ENCODE measurements around the gene ALX3.
"Not testable (repeated sequence)": the region's sequence is repeated elsewhere in the genome, so short reads cannot be mapped to it uniquely, and the experiment has no call there.

ALX3 gene

GRCh38 chr1:110034040-110034450 lies 36.4 kb downstream of the ALX3 start:
- H3K4me3 ChIP-seq (ENCODE audit: low read depth, low read length), result peak overlapping the region; percentile 41
- TF ChIP-seq, protein P1, sequence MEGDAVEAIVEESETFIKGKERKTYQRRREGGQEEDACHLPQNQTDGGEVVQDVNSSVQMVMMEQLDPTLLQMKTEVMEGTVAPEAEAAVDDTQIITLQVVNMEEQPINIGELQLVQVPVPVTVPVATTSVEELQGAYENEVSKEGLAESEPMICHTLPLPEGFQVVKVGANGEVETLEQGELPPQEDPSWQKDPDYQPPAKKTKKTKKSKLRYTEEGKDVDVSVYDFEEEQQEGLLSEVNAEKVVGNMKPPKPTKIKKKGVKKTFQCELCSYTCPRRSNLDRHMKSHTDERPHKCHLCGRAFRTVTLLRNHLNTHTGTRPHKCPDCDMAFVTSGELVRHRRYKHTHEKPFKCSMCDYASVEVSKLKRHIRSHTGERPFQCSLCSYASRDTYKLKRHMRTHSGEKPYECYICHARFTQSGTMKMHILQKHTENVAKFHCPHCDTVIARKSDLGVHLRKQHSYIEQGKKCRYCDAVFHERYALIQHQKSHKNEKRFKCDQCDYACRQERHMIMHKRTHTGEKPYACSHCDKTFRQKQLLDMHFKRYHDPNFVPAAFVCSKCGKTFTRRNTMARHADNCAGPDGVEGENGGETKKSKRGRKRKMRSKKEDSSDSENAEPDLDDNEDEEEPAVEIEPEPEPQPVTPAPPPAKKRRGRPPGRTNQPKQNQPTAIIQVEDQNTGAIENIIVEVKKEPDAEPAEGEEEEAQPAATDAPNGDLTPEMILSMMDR (conservative IDR thresholded peaks at IDR 0.05; ENCODE audit: low read depth, low read length), result no peak
- no peak for DNase-seq (ENCODE audit: low read depth)

- no peak for DNase-seq (ENCODE audit: low read depth)
- TF ChIP-seq, protein P1 (conservative IDR thresholded peaks at IDR 0.05; ENCODE audit: low read depth, low read length), result no peak
- H3K4me3 ChIP-seq (ENCODE audit: low read depth, low read length), result no peak overlapping the region
Measured at GRCh38 chr1:110033421-110033820, 37.1 kb downstream of the ALX3 start.

- TF ChIP-seq, protein P1 (conservative IDR thresholded peaks at IDR 0.05; ENCODE audit: low read depth, low read length), result no peak
- no peak overlapping the region for H3K4me3 ChIP-seq (ENCODE audit: low read depth, low read length)
- DNase-seq (ENCODE audit: low read depth), result no peak
Measured at GRCh38 chr1:110032327-110032726, 38.1 kb downstream of the ALX3 start.

- not testable (repeated sequence) for H3K4me3 ChIP-seq (ENCODE audit: low read depth, low read length); DNase-seq (ENCODE audit: low read depth)
Measured at GRCh38 chr1:110030687-110031086, 39.8 kb downstream of the ALX3 start.

DNA sequence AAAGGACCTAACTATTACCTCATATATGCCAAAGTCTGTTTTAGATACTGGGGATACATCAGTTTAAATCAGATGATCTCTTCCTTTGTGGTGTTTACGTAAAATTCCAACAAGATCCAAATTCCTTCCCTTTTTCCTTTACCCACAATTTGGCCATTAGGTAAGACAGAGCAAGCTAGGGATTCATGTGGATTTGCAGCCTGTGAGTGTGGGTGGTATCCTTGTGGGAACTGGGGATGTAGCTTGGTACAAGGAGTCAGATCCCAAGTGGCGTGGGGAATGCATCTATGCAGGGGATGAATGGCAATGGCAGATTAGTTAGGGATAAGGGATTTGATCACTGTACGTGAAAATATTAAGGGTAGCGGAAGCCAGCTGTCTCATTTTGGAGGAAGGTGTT lies 45.9 kb downstream of the ALX3 start:
- no peak overlapping the region for H3K4me3 ChIP-seq (ENCODE audit: low read depth, low read length)
- no peak for DNase-seq (ENCODE audit: low read depth)
- TF ChIP-seq, protein P1 (conservative IDR thresholded peaks at IDR 0.05; ENCODE audit: low read depth, low read length), result no peak

- no peak for DNase-seq (ENCODE audit: low read depth)
- H3K4me3 ChIP-seq (ENCODE audit: low read depth, low read length), result no peak overlapping the region
- TF ChIP-seq, protein P1 (conservative IDR thresholded peaks at IDR 0.05; ENCODE audit: low read depth, low read length), result no peak
Measured at GRCh38 chr1:110021285-110021684, 49.2 kb downstream of the ALX3 start.

GRCh38 chr1:110019770-110020169 lies 50.7 kb downstream of the ALX3 start:
- DNase-seq (ENCODE audit: low read depth), result no peak
- TF ChIP-seq, protein P1 (conservative IDR thresholded peaks at IDR 0.05; ENCODE audit: low read depth, low read length), result no peak
- H3K4me3 ChIP-seq (ENCODE audit: low read depth, low read length), result no peak overlapping the region

GRCh38 chr1:110018396-110018795 lies 52.1 kb downstream of the ALX3 start:
- TF ChIP-seq, protein P1 (conservative IDR thresholded peaks at IDR 0.05; ENCODE audit: low read depth, low read length), result no peak
- no peak for DNase-seq (ENCODE audit: low read depth)
- no peak overlapping the region for H3K4me3 ChIP-seq (ENCODE audit: low read depth, low read length)
